Gastroesophageal sphincter (tissue), 4 donors: ENCODE measurements around the gene LCE1E. TPM values are rescaled to one million over a fixed set of nuclear protein-coding genes. Genes with fewer than 3 reads are reported as not detected.

ENCODE experiments used
- ATAC-seq: fragments of 150-250 bp; one replicate; pipeline ENCODE4 v1.9.1; 2016; ENCODE audit warnings: mild to moderate bottlenecking, moderate library complexity
- H3K27ac ChIP-seq, 4 donors: fragments of 200-600 bp; sonication (generic) in 3 of 4; 1 replicate in 3 of 4; 2 replicates in 1 of 4; pipeline ENCODE4 v1.5.1; 2016 to 2019
- H3K27me3 ChIP-seq: fragments of 200-600 bp; sonication (generic); one replicate; pipeline ENCODE4 v1.5.1; 2019
- H3K36me3 ChIP-seq, 2 donors: fragments of 200-600 bp; sonication (generic); one replicate each; pipeline ENCODE4 v1.5.1; 2019; ENCODE audit warnings: control low read depth in 1 of 2
- H3K4me1 ChIP-seq, 3 donors: fragments of 200-600 bp; sonication (generic); 1 replicate in 2 of 3; 2 replicates in 1 of 3; pipeline ENCODE4 v1.5.1; 2016 to 2019; ENCODE audit warnings: control low read depth in 2 of 3
- H3K4me3 ChIP-seq, 2 donors: fragments of 200-600 bp; sonication (generic); one replicate each; pipeline ENCODE4 v1.5.1; 2019; ENCODE audit warnings: mild to moderate bottlenecking in 1 of 2, moderate library complexity in 1 of 2
- H3K9me3 ChIP-seq, 3 donors: fragments of 200-600 bp; sonication (generic); one replicate each; pipeline ENCODE4 v1.5.1; 2017 to 2019; ENCODE audit warnings: control low read depth in 2 of 3
- CTCF ChIP-seq, 4 experiments: fragments of 200-600 bp in 2 of 4; fragments of 450-650 bp in 2 of 4; sonication (generic) in 1 of 4; IDR thresholded peaks; one replicate each; pipeline ENCODE4 v1.5.1; 2017 to 2019; ENCODE audit warnings: antibody characterized with exemption in 4 of 4, mild to moderate bottlenecking in 2 of 4, moderate library complexity in 2 of 4
- EP300 ChIP-seq: sonication (generic); formaldehyde crosslinking; IDR thresholded peaks from one replicate; pipeline ENCODE4 v1.6.1; 2017; ENCODE audit warnings: antibody characterized with exemption, mild to moderate bottlenecking
- POLR2A ChIP-seq, 2 donors: fragments of 450-650 bp; IDR thresholded peaks; one replicate each; pipeline ENCODE4 v1.6.1; 2017; ENCODE audit warnings: antibody characterized with exemption in 2 of 2, mild to moderate bottlenecking in 2 of 2, moderate library complexity in 1 of 2
- POLR2AphosphoS5 ChIP-seq: sonication (generic); formaldehyde crosslinking; IDR thresholded peaks from one replicate; pipeline ENCODE4 v1.6.1; 2017; ENCODE audit warnings: antibody characterized with exemption
- WGBS, 2 donors: methylation state at CpG; one replicate each; pipeline ENCODE4 v1.1.5; 2018; ENCODE audit warnings: low coverage in 1 of 2; 5-methylcytosine and 5-hydroxymethylcytosine counted together
- total RNA-seq, 4 donors: library from RNA; depleted of rRNA; stranded (reverse); fragments of >200 nt; gene quantifications; one replicate each; pipeline ENCODE4 v1.1.0, GENCODE V29; 2016

The LCE1E gene
- under 1 TPM in 1 of 4 donors, not detected in 3; 0.39 TPM for total RNA-seq

DNA sequence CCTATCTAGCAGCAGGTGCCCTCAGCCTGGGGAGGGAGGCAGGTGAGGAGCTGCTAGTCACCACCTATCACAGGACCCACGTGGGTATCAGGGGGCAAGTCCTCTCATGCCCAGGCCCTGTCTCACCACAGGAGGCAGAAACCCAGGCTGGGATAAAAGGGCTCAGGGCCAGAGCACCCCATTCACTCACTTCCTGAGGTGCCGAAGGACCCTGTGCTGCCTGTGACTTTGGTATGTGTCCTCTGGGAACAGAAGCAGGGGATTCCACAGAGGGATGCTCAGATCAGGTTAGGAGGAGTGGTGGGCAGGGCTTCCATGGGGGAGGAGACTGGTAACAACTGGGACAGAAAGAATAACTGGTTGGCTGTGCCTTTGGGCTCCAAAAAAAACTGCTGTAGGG is at the start of gene LCE1E:
Gene LCE1E (plus strand): TSS at position 181 of the 400 bp plus-strand sequence. CDS start 1,043 bp downstream, outside the sequence.
- no peak for ATAC-seq
- H3K27ac ChIP-seq = no peak within 1 kb of the TSS
- TF ChIP-seq POLR2AphosphoS5 = no peak
- TF ChIP-seq CTCF (IDR thresholded peaks at IDR 0.05) = no peak
- no peak for TF ChIP-seq POLR2A (IDR thresholded peaks at IDR 0.05)
- no peak for TF ChIP-seq EP300
- H3K4me3 ChIP-seq = no peak within 1 kb of the TSS
- H3K27me3 ChIP-seq = no peaks in the 10 kb centered on the region
- no peaks in the 10 kb centered on the region for H3K4me1 ChIP-seq
- no peaks in the 10 kb centered on the region for H3K9me3 ChIP-seq
- no peaks in the 10 kb centered on the region for H3K36me3 ChIP-seq
- no CpG with 5 or more reads among the region's 2 CpGs for WGBS, 2 donors

DNA sequence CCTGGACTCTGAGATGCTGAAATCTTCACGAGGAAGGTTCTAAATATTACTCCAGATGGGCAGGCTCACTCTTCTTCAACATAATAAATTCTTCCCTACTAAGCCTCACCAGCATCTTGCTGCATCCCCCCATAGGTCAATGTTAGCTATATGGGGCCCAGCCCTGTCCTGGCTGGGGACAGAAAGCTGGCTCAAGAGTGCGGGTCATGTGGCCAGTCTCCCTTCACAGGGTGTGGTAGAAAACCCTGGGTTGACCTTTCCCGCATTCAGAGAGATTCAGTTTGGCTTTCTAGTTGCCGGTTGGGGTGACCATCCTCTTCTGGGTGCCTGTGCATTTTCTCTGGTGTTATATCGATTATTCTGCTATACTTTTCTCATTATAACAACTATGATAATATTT is 48.1 kb upstream of the LCE1E start:
- Histone ChIP-seq H3K9me3 (no peaks in the 10 kb centered on the region), H3K36me3 (no peaks in the 10 kb centered on the region), H3K4me1 (no peaks in the 10 kb centered on the region), H3K4me3 (no peak overlapping the region), H3K27ac (no peak overlapping the region), H3K27me3 (no peaks in the 10 kb centered on the region)
- TF ChIP-seq POLR2A (IDR thresholded peaks at IDR 0.05) = no peak
- TF ChIP-seq POLR2AphosphoS5 = no peak
- WGBS, 2 donors = 40 to 68% methylated on average over 2 to 5 of the region's 5 CpGs
- ATAC-seq = no peak

GRCh38 chr1:152739841-152740240 is 46.2 kb upstream of the LCE1E start:
- ATAC-seq = no peak
- no peaks in the 10 kb centered on the region for H3K36me3 ChIP-seq
- TF ChIP-seq POLR2A (IDR thresholded peaks at IDR 0.05) = no peak
- no peak for TF ChIP-seq CTCF (IDR thresholded peaks at IDR 0.05)
- no peak for TF ChIP-seq POLR2AphosphoS5
- TF ChIP-seq EP300 = no peak
- H3K9me3 ChIP-seq = no peaks in the 10 kb centered on the region
- H3K4me3 ChIP-seq = no peak overlapping the region
- H3K27ac ChIP-seq = no peak overlapping the region
- no peaks in the 10 kb centered on the region for H3K4me1 ChIP-seq
- H3K27me3 ChIP-seq = no peaks in the 10 kb centered on the region
- WGBS, 2 donors = 62 to 89% methylated on average over 2 to 3 of the region's 3 CpGs

DNA sequence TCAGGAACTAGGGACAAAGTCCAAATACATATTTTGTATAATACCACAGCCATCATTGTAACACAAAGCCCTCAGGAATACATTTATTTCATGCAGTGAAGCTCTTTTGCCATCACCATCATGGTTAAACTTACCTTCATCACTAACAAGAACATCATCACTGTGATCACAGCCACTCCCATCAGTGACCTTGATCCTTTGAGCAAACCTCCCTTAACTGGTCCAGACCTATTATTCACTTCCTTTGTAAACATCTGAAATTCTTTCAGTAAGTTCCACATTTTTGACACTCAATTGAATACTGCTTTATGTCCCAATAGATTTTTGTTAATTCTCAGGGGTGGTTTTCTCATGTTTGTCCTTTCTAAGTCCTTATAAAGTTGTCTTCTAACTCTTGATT is 44.4 kb upstream of the LCE1E start:
- no peaks in the 10 kb centered on the region for H3K36me3 ChIP-seq
- ATAC-seq = no peak

GRCh38 chr1:152743371-152744145 is 42.5 kb upstream of the LCE1E start:
- Histone ChIP-seq H3K27ac (no peak overlapping the region), H3K9me3 (no peaks in the 10 kb centered on the region), H3K36me3 (no peaks in the 10 kb centered on the region), H3K4me1 (no peaks in the 10 kb centered on the region), H3K27me3 (no peaks in the 10 kb centered on the region), H3K4me3 (no peak overlapping the region)
- ATAC-seq = no peak
- 57 to 73% methylated on average over 2 of the region's 2 CpGs for WGBS, 2 donors
- TF ChIP-seq POLR2A (IDR thresholded peaks at IDR 0.05) (no peak), POLR2AphosphoS5 (no peak), EP300 (no peak), CTCF (IDR thresholded peaks at IDR 0.05) (no peak)

More for the DNA sequence above, 44.4 kb upstream of the LCE1E start:
- Histone ChIP-seq H3K9me3 (no peaks in the 10 kb centered on the region), H3K4me3 (no peak overlapping the region), H3K27ac (no peak overlapping the region), H3K27me3 (no peaks in the 10 kb centered on the region), H3K4me1 (no peaks in the 10 kb centered on the region)
- no peak for TF ChIP-seq POLR2A (IDR thresholded peaks at IDR 0.05)
- TF ChIP-seq EP300 = no peak
- no peak for TF ChIP-seq CTCF (IDR thresholded peaks at IDR 0.05)
- no peak for TF ChIP-seq POLR2AphosphoS5
